Neural cell (in vitro differentiated cells): Measurements from ENCODE around the gene SLC45A1.

ENCODE experiments used
- EP300 ChIP-seq: fragments of 450-650 bp; conservative IDR thresholded peaks from 2 replicates; pipeline ENCODE4 v1.6.1; 2014; ENCODE audit warnings: antibody characterized with exemption, mild to moderate bottlenecking, moderate library complexity; ENCODE audit not compliant: poor library complexity, severe bottlenecking
- EZH2 ChIP-seq: fragments of 200-600, 300-800 bp; shearing (Covaris generic), sonication (generic); IDR thresholded peaks from 2 replicates; pipeline ENCODE4 v1.6.1; 2014; ENCODE audit warnings: antibody characterized with exemption, low read length, borderline replicate concordance, mild to moderate bottlenecking; ENCODE audit not compliant: insufficient read depth, poor library complexity, severe bottlenecking
- MXI1 ChIP-seq: fragments of 450-650 bp; conservative IDR thresholded peaks from 2 replicates; pipeline ENCODE4 v1.6.1; 2014; ENCODE audit warnings: antibody characterized with exemption, mild to moderate bottlenecking; ENCODE audit not compliant: poor library complexity, severe bottlenecking
- POLR2AphosphoS5 ChIP-seq: IDR thresholded peaks from 2 replicates; pipeline ENCODE4 v1.6.1; 2012
- SMC3 ChIP-seq: fragments of 450-650 bp; conservative IDR thresholded peaks from 2 replicates; pipeline ENCODE4 v1.6.1; 2014; ENCODE audit warnings: antibody characterized with exemption, mild to moderate bottlenecking, moderate library complexity; ENCODE audit not compliant: poor library complexity
- TAF1 ChIP-seq: IDR thresholded peaks from 2 replicates; pipeline ENCODE4 v1.6.1; 2012; ENCODE audit warnings: low read depth
- TF ChIP-seq, protein P1 (sequence below): fragments of 450-650 bp; IDR thresholded peaks from 2 replicates; pipeline ENCODE4 v1.5.1; 2014; ENCODE audit warnings: antibody characterized with exemption, mild to moderate bottlenecking, moderate library complexity; ENCODE audit not compliant: poor library complexity, severe bottlenecking
- TF ChIP-seq, protein P2 (sequence below): IDR thresholded peaks from 2 replicates; pipeline ENCODE4 v1.6.1; 2012; ENCODE audit warnings: borderline replicate concordance

DNA sequence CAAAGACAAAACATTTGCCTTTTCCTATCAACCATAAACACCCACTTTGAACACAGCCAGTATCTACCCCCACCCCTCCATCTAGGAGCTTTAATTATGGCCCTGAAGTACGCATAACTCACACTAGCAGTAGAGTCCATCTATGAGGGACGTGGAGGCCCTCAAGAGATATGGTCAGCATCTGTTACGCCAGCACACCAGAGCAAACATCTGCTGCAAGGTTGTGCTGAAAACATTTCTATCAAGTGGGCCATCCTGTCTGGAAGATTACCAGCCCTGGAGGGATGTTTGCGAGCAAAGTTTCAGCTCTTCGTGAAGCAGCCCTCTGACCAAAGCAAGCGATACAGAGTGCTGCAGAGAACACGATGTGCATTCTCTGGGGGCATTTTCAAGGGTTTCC, 74.6 kb downstream of the SLC45A1 start:
- TF ChIP-seq, protein P1, sequence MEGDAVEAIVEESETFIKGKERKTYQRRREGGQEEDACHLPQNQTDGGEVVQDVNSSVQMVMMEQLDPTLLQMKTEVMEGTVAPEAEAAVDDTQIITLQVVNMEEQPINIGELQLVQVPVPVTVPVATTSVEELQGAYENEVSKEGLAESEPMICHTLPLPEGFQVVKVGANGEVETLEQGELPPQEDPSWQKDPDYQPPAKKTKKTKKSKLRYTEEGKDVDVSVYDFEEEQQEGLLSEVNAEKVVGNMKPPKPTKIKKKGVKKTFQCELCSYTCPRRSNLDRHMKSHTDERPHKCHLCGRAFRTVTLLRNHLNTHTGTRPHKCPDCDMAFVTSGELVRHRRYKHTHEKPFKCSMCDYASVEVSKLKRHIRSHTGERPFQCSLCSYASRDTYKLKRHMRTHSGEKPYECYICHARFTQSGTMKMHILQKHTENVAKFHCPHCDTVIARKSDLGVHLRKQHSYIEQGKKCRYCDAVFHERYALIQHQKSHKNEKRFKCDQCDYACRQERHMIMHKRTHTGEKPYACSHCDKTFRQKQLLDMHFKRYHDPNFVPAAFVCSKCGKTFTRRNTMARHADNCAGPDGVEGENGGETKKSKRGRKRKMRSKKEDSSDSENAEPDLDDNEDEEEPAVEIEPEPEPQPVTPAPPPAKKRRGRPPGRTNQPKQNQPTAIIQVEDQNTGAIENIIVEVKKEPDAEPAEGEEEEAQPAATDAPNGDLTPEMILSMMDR, result no peak
- TF ChIP-seq POLR2AphosphoS5, result no peak
- TF ChIP-seq EP300, result no peak
- no peak for TF ChIP-seq EZH2
- no peak for TF ChIP-seq SMC3
- TF ChIP-seq, protein P2, sequence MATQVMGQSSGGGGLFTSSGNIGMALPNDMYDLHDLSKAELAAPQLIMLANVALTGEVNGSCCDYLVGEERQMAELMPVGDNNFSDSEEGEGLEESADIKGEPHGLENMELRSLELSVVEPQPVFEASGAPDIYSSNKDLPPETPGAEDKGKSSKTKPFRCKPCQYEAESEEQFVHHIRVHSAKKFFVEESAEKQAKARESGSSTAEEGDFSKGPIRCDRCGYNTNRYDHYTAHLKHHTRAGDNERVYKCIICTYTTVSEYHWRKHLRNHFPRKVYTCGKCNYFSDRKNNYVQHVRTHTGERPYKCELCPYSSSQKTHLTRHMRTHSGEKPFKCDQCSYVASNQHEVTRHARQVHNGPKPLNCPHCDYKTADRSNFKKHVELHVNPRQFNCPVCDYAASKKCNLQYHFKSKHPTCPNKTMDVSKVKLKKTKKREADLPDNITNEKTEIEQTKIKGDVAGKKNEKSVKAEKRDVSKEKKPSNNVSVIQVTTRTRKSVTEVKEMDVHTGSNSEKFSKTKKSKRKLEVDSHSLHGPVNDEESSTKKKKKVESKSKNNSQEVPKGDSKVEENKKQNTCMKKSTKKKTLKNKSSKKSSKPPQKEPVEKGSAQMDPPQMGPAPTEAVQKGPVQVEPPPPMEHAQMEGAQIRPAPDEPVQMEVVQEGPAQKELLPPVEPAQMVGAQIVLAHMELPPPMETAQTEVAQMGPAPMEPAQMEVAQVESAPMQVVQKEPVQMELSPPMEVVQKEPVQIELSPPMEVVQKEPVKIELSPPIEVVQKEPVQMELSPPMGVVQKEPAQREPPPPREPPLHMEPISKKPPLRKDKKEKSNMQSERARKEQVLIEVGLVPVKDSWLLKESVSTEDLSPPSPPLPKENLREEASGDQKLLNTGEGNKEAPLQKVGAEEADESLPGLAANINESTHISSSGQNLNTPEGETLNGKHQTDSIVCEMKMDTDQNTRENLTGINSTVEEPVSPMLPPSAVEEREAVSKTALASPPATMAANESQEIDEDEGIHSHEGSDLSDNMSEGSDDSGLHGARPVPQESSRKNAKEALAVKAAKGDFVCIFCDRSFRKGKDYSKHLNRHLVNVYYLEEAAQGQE, result no peak
- no peak for TF ChIP-seq MXI1
- no peak for TF ChIP-seq TAF1
